Urinary bladder (tissue), 4 donors: ENCODE results near the gene TGDS. TPM values are rescaled to one million over a fixed set of nuclear protein-coding genes. Genes with fewer than 3 reads are reported as not detected.

Experiments
- DNase-seq: peaks from one replicate; pipeline ENCODE4 v3.0.0-alpha.2; 2015; ENCODE audit errors: extremely low spot score
- H3K27ac ChIP-seq: one replicate; pipeline ENCODE4 v1.5.1; 2013; ENCODE audit warnings: low read depth, mild to moderate bottlenecking, moderate library complexity
- H3K36me3 ChIP-seq: one replicate; pipeline ENCODE4 v1.6.1; 2013; ENCODE audit warnings: mild to moderate bottlenecking, moderate library complexity; ENCODE audit not compliant: insufficient read depth
- H3K4me1 ChIP-seq: one replicate; pipeline ENCODE4 v1.6.1; 2013; ENCODE audit warnings: mild to moderate bottlenecking, moderate library complexity; ENCODE audit not compliant: insufficient read depth
- H3K4me3 ChIP-seq: one replicate; pipeline ENCODE4 v1.5.1; 2013; ENCODE audit warnings: low read depth, low read length
- WGBS: extraction: QIAGEN DNeasy Blood & Tissue Kit; methylation state at CpG from one replicate; pipeline ENCODE4 v1.1.7; 2013; 5-methylcytosine and 5-hydroxymethylcytosine counted together
- polyA plus RNA-seq: library from polyadenylated mRNA; stranded (reverse); fragments of 200-250 nt; gene quantifications from one replicate; pipeline ENCODE4 v1.2.3, GENCODE V29; 2013
- total RNA-seq: library from RNA; depleted of rRNA; stranded (reverse); fragments of >200 nt; gene quantifications from one replicate; pipeline ENCODE4 v1.2.3, GENCODE V29; 2014
- donor health status: healthy with polysubstance abuse.
- donor health status: healthy.

Gene TGDS
- total and polyA plus RNA-seq, 2 donors, result 9.2 to 28.7 TPM

- DNase-seq, result no peak
- Histone ChIP-seq H3K4me1 (no peaks in the 10 kb centered on the region), H3K4me3 (no peak overlapping the region), H3K27ac (no peak overlapping the region), H3K36me3 (no peaks in the 10 kb centered on the region)
- 77% methylated on average over 4 of the region's 4 CpGs for WGBS
Measured at GRCh38 chr13:94612050-94612449, 16.1 kb upstream of the TGDS start.

GRCh38 chr13:94610475-94610874 is 14.5 kb upstream of the TGDS start:
- no peaks in the 10 kb centered on the region for H3K4me1 ChIP-seq
- no peaks in the 10 kb centered on the region for H3K36me3 ChIP-seq
- H3K27ac ChIP-seq, result no peak overlapping the region
- DNase-seq, result no peak
- 96% methylated on average over 5 of the region's 5 CpGs for WGBS
- H3K4me3 ChIP-seq, result no peak overlapping the region

- Histone ChIP-seq H3K27ac (no peak overlapping the region), H3K4me1 (no peaks in the 10 kb centered on the region), H3K36me3 (no peaks in the 10 kb centered on the region), H3K4me3 (no peak overlapping the region)
- DNase-seq, result no peak
- 93% methylated on average over 2 of the region's 2 CpGs for WGBS
Measured at GRCh38 chr13:94609196-94609595, 13.2 kb upstream of the TGDS start.

GRCh38 chr13:94608586-94608985 is 12.6 kb upstream of the TGDS start:
- Histone ChIP-seq H3K27ac (no peak overlapping the region), H3K36me3 (no peaks in the 10 kb centered on the region), H3K4me1 (no peaks in the 10 kb centered on the region), H3K4me3 (no peak overlapping the region)
- no peak for DNase-seq
- WGBS, result 67% methylated on average over 1 of the region's 1 CpG

- H3K36me3 ChIP-seq, result no peaks in the 10 kb centered on the region
- no peak overlapping the region for H3K27ac ChIP-seq
- H3K4me3 ChIP-seq, result no peak overlapping the region
- DNase-seq, result no peak
- 76% methylated on average over 3 of the region's 3 CpGs for WGBS
- H3K4me1 ChIP-seq, result no peaks in the 10 kb centered on the region
Measured at GRCh38 chr13:94607939-94608338, 12.0 kb upstream of the TGDS start.

- Histone ChIP-seq H3K4me3 (no peak overlapping the region), H3K36me3 (no peaks in the 10 kb centered on the region), H3K27ac (no peak overlapping the region), H3K4me1 (no peaks in the 10 kb centered on the region)
- 84% methylated on average over 4 of the region's 4 CpGs for WGBS
- no peak for DNase-seq
Measured at GRCh38 chr13:94607056-94607455, 11.1 kb upstream of the TGDS start.

- Histone ChIP-seq H3K4me3 (peak overlapping the region; percentile 68), H3K4me1 (no peaks in the 10 kb centered on the region), H3K36me3 (no peaks in the 10 kb centered on the region), H3K27ac (no peak overlapping the region)
- WGBS, result 32% methylated on average over 1 of the region's 1 CpG
- no peak for DNase-seq
Measured at GRCh38 chr13:94602467-94602866, 6.5 kb upstream of the TGDS start.

- Histone ChIP-seq H3K27ac (peak within 1 kb of the TSS; percentile 53), H3K4me3 (peak within 1 kb of the TSS; percentile 68), H3K4me1 (no peaks in the 10 kb centered on the region), H3K36me3 (no peaks in the 10 kb centered on the region)
- under 1% methylated on average over 71 of the region's 71 CpGs for WGBS
- peak; percentile 98 for DNase-seq
Measured at GRCh38 chr13:94601446-94602431, 5.8 kb upstream of the TGDS start, which contains the start of gene GPR180. Gene GPR180 (plus strand): TSS chr13:94601857. CDS start chr13:94601928, 71 bp downstream.

GRCh38 chr13:94599877-94600276 is 3.9 kb upstream of the TGDS start:
- H3K27ac ChIP-seq, result no peak overlapping the region
- H3K36me3 ChIP-seq, result no peaks in the 10 kb centered on the region
- no peaks in the 10 kb centered on the region for H3K4me1 ChIP-seq
- 96% methylated on average over 3 of the region's 3 CpGs for WGBS
- no peak overlapping the region for H3K4me3 ChIP-seq
- DNase-seq, result no peak

GRCh38 chr13:94598281-94598680 is 2.3 kb upstream of the TGDS start:
- WGBS, result 95% methylated on average over 3 of the region's 3 CpGs
- Histone ChIP-seq H3K27ac (no peak overlapping the region), H3K36me3 (no peaks in the 10 kb centered on the region), H3K4me1 (peaks cover 1% of the 10 kb centered on the region), H3K4me3 (no peak overlapping the region)
- DNase-seq, result no peak

GRCh38 chr13:94596575-94596971 is 621 bp upstream of the TGDS start:
- peaks cover 1% of the 10 kb centered on the region for H3K4me1 ChIP-seq
- no peak for DNase-seq
- H3K27ac ChIP-seq, result no peak overlapping the region
- WGBS, result 73% methylated on average over 20 of the region's 20 CpGs
- H3K36me3 ChIP-seq, result no peaks in the 10 kb centered on the region
- H3K4me3 ChIP-seq, result peak overlapping the region; percentile 78

- peak overlapping the region; percentile 14 for H3K27ac ChIP-seq
- 7% methylated on average over 16 of the region's 16 CpGs for WGBS
- peaks cover 4% of the 10 kb centered on the region for H3K36me3 ChIP-seq
- H3K4me3 ChIP-seq, result peak overlapping the region; percentile 78
- H3K4me1 ChIP-seq, result peaks cover 1% of the 10 kb centered on the region
- no peak for DNase-seq
Measured at GRCh38 chr13:94595001-94595949, 677 bp downstream of the TGDS start.

- H3K36me3 ChIP-seq, result peaks cover 4% of the 10 kb centered on the region
- WGBS, result 93% methylated on average over 3 of the region's 3 CpGs
Measured at GRCh38 chr13:94590744-94591143, 5.2 kb downstream of the TGDS start.

More at GRCh38 chr13:94590744-94591143, 5.2 kb downstream of the TGDS start:
- no peak overlapping the region for H3K4me3 ChIP-seq
- no peak for DNase-seq
- H3K27ac ChIP-seq, result no peak overlapping the region
- peaks cover 1% of the 10 kb centered on the region for H3K4me1 ChIP-seq
